Thyroid gland (tissue), 4 donors: ENCODE data around the gene COL28A1.

Experiments used
- CTCF ChIP-seq, 6 experiments: fragments of 200-600 bp in 3 of 6; fragments of 450-650 bp in 3 of 6; sonication (generic) in 3 of 6; IDR thresholded peaks; one replicate each; pipeline ENCODE4 v1.5.1; 2016 to 2019; ENCODE audit warnings: antibody characterized with exemption in 6 of 6, mild to moderate bottlenecking in 2 of 6, inconsistent platforms in 1 of 6, moderate library complexity in 1 of 6
- POLR2A ChIP-seq, 2 donors: fragments of 450-650 bp; IDR thresholded peaks; one replicate each; pipeline ENCODE4 v1.6.1; 2017; ENCODE audit warnings: antibody characterized with exemption in 2 of 2, mild to moderate bottlenecking in 2 of 2, moderate library complexity in 1 of 2

GRCh38 chr7:7474436-7474835 is 61.2 kb downstream of the COL28A1 start:
- TF ChIP-seq CTCF (IDR thresholded peaks at IDR 0.05) (no peak), POLR2A (IDR thresholded peaks at IDR 0.05) (no peak)
